Right cardiac atrium (tissue), 5 donors: Measurements from ENCODE around the gene IGFALS. TPM values are rescaled to one million over a fixed set of nuclear protein-coding genes. Genes with fewer than 3 reads are reported as not detected.

Experiments used
- ATAC-seq, 2 donors: fragments of 200-7000 bp; cut with Tn5 transposase; one replicate each; pipeline versions ENCODE4 v1.8.0 to v1.9.1; 2020; ENCODE audit warnings: moderate library complexity in 2 of 2, mild to moderate bottlenecking in 1 of 2
- DNase-seq, 3 donors: peaks; one replicate each; pipeline ENCODE4 v3.0.0-alpha.2; 2020
- H3K27ac ChIP-seq: one replicate; pipeline ENCODE4 v1.5.1; 2013; ENCODE audit warnings: mild to moderate bottlenecking, low read length, control low read depth, moderate library complexity
- H3K27me3 ChIP-seq: one replicate; pipeline ENCODE4 v1.6.1; 2013; ENCODE audit not compliant: control insufficient read depth, insufficient read depth
- H3K4me1 ChIP-seq: one replicate; pipeline ENCODE4 v1.6.1; 2013; ENCODE audit warnings: low read length; ENCODE audit not compliant: control insufficient read depth, insufficient read depth
- H3K4me3 ChIP-seq: one replicate; pipeline ENCODE4 v1.5.1; 2013; ENCODE audit warnings: low read length, control low read depth
- H3K9me3 ChIP-seq: one replicate; pipeline ENCODE4 v1.6.1; 2013; ENCODE audit warnings: low read length; ENCODE audit not compliant: control insufficient read depth
- WGBS: extraction: QIAGEN DNeasy Blood & Tissue Kit; methylation state at CpG from one replicate; pipeline ENCODE4 v1.1.7; 2013; 5-methylcytosine and 5-hydroxymethylcytosine counted together
- intact Hi-C, 4 donors: fragments of 100-400 bp; cut with DNase I; formaldehyde crosslinking; loops; one replicate each; pipeline versions ENCODE4 v1.11.0 to v1.14.0; 2022 to 2023
- polyA plus RNA-seq: library from polyadenylated mRNA; stranded (reverse); fragments of 200-250 nt; gene quantifications from one replicate; pipeline ENCODE4 v1.2.3, GENCODE V29; 2013
- total RNA-seq, 4 donors: library from RNA; stranded (reverse); fragmentation: NEBNext Ultra II Directional; extraction: Animal tissue kit (Norgen Biotek cat#: 25700); gene quantifications; one replicate each; pipeline ENCODE4 v1.2.1, GENCODE V29; 2021
- donor health status: healthy with polysubstance abuse.
- donor health status: DM: no; HTN: yes; CAD: no.
- donor health status: DM: no; HTN: no; CAD: no.
- donor health status: DM: no; HTN: yes; CAD: no; lungs with severe emphysema.
- donor health status: DM: yes; HTN: yes; CAD: no.

The IGFALS gene
- total and polyA plus RNA-seq, 5 donors, result 0.05 TPM; not detected in 4

DNA sequence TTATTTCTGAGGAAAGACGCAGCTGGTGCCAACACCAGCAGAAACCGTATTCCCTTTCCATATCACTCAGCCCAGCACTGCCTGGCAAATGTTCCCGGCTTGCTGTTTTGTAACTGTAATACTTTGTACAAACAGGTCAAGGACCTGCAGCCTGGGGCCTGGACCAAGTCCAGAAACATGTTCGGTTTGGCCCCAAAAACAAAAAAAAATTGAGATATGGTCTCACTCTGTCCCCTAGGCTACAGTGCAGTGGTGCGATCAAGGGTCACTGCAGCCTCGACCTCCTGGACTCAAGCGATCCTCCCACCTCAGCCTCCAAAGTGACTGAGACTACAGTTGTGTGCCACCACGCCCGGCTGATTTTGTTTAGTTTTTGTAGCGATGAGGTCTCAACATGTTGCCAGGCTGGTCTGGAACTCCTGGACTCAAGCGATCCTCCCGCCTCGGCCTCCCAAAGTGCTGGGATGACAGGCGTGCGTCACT, 31.9 kb upstream of the IGFALS start:
- intact Hi-C loops, result no loop called here
- Histone ChIP-seq H3K27me3 (no peaks in the 10 kb centered on the region), H3K4me1 (no peaks in the 10 kb centered on the region), H3K27ac (no peak overlapping the region), H3K4me3 (peak overlapping the region; percentile 71), H3K9me3 (no peaks in the 10 kb centered on the region)
- 71% methylated on average over 15 of the region's 15 CpGs for WGBS
- DNase-seq (peak in 1 of 3 donors; percentile 43), ATAC-seq (no peak)

DNA sequence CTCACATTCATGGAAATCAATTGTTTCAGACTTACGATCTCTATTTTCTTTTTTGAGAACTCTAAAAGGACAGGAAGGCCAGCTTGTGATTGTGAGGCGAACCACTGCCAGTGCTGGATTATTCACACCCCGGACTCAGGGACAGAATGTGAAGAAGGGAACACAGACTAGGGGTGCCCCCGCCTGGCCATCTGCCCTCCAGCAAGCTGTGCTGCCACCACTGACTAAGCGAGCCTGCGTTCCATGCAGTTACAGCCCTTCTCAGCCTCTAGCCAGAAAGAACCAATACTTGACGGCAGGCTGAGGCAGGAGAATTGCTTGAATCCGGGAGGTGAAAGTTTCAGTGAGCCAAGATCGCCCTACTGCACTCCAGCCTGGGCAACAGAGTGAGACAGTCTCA, 30.3 kb upstream of the IGFALS start:
- no peak overlapping the region for H3K27ac ChIP-seq
- H3K27me3 ChIP-seq, result no peaks in the 10 kb centered on the region
- no peaks in the 10 kb centered on the region for H3K4me1 ChIP-seq
- 50% methylated on average over 9 of the region's 9 CpGs for WGBS
- intact Hi-C loops, result no loop called here
- H3K9me3 ChIP-seq, result no peaks in the 10 kb centered on the region
- DNase-seq (peak in 2 of 3 donors; percentile 73 to 77), ATAC-seq (no peak)
- H3K4me3 ChIP-seq, result no peak overlapping the region

GRCh38 chr16:1822801-1823200, 29.3 kb upstream of the IGFALS start:
- ATAC-seq (no peak), DNase-seq (peak in 1 of 3 donors; percentile 33)
- intact Hi-C loops, result no loop called here
- no peaks in the 10 kb centered on the region for H3K4me1 ChIP-seq
- no peaks in the 10 kb centered on the region for H3K27me3 ChIP-seq
- no peak overlapping the region for H3K27ac ChIP-seq
- no peak overlapping the region for H3K4me3 ChIP-seq
- 93% methylated on average over 16 of the region's 16 CpGs for WGBS
- H3K9me3 ChIP-seq, result no peaks in the 10 kb centered on the region

- Histone ChIP-seq H3K4me1 (no peaks in the 10 kb centered on the region), H3K27me3 (no peaks in the 10 kb centered on the region), H3K4me3 (no peak overlapping the region), H3K27ac (no peak overlapping the region), H3K9me3 (no peaks in the 10 kb centered on the region)
- ATAC-seq (no peak), DNase-seq (no peak)
- intact Hi-C loops, result no loop called here
- WGBS, result 95% methylated on average over 24 of the region's 24 CpGs
These were observed 28.5 kb upstream of the IGFALS start for GRCh38 chr16:1821861-1822611.

GRCh38 chr16:1820946-1821290, 27.4 kb upstream of the IGFALS start:
- 88% methylated on average over 12 of the region's 12 CpGs for WGBS
- Histone ChIP-seq H3K27me3 (no peaks in the 10 kb centered on the region), H3K27ac (no peak overlapping the region), H3K4me1 (no peaks in the 10 kb centered on the region), H3K9me3 (no peaks in the 10 kb centered on the region), H3K4me3 (no peak overlapping the region)
- no peak for ATAC-seq
- intact Hi-C loops, result no loop called here
- DNase-seq, result no peak

DNA sequence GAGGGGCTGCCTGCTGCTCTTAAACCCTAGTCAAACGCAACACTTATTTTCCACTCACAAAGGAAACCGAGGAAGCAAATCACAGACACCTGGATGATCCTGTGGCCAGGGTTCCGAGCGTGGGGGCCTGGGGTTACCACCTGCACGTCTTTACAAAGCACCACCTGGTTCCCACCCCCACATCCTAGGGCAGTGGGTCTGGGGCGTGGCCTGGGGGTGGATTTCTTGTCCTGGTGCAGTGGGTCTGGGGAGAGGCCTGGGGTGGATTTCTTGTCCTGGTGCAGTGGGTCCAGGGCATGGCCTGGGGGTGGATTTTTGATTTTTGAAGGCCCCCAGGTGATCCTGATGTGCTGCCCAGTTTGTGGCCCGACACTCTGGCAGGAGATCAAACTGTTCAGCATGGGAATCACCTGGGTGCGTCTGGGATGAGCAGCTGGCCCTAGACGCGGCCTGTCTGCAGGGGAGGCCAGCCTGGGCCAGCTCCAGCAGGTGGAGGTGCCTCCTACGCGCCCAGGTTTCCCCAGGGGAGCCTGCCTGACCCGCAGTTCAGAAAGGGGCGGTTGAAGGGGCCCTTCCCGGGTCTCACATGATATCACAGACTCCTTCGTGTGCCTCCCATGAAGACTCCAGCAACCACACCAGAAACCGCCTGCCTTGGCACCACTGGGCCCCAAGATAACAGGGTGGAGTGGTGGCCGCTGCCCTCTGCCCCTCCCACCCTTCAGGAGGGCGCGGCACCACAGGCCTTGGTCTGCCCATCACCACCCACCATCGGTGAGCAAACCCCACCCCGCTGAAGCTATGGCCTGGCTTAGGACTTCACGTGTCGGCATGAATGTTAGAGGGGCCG, 26.8 kb upstream of the IGFALS start:
- Histone ChIP-seq H3K27ac (no peak overlapping the region), H3K27me3 (no peaks in the 10 kb centered on the region), H3K4me1 (no peaks in the 10 kb centered on the region), H3K4me3 (no peak overlapping the region), H3K9me3 (no peaks in the 10 kb centered on the region)
- intact Hi-C loops, result no loop called here
- 92% methylated on average over 25 of the region's 25 CpGs for WGBS
- DNase-seq (peak in 1 of 3 donors; percentile 44), ATAC-seq (no peak)

DNA sequence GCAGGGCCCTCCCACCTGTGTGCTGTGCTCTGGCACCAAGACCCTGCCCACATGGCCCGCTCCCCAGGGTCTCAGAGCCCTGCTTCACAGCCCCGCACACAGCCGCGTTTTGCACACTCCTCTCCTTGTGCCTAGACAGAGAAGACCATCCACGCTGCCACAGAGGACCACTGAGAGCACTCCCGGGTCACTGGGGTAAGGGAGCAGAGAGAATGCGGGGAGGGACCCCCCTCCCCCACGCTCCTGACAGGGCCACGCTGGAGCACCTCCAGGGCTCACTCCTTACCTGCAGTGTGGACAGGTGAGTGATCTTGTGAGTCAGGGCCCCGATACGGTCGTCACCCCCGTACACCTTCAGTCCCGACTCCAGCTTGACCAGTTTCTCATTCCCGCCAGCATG, 26.1 kb upstream of the IGFALS start:
- ATAC-seq (no peak), DNase-seq (no peak)
- no peak overlapping the region for H3K4me3 ChIP-seq
- intact Hi-C loops, result no loop called here
- H3K27ac ChIP-seq, result no peak overlapping the region
- 94% methylated on average over 15 of the region's 15 CpGs for WGBS
- no peaks in the 10 kb centered on the region for H3K4me1 ChIP-seq
- H3K27me3 ChIP-seq, result no peaks in the 10 kb centered on the region
- no peaks in the 10 kb centered on the region for H3K9me3 ChIP-seq

DNA sequence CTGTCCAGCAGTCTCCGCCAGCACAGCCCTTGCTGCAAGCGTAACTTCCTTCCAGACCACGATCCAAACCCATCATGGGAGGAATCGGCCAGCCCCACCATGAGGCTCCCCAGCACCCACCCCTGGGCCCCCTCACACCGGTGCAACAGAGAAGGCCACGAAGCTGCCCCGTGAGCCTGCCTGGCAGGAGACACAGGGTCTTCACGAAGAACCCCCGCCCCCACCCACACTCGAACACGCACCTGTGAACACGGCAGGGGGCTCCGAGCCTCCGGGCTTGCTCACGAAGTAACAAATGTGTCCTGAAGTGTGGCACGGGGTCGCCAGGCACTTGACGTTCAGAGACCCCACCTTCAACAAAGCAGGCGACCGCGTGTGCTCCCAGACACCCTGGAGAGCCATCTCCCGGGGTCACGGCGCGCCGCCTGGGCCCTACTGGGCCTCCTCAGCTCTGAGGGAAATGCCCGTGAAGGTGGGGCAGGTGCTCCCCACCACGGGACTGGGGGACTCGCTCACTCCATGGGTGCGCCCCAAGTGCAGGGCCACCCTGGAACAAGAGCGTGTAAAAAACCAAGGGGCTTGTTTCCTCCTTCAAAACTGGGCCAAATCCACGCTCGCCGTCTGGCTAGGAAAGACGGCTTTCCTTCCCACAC, 25.5 kb upstream of the IGFALS start:
- intact Hi-C loops, result no loop called here
- H3K4me3 ChIP-seq, result no peak overlapping the region
- H3K4me1 ChIP-seq, result no peaks in the 10 kb centered on the region
- no peak overlapping the region for H3K27ac ChIP-seq
- ATAC-seq, result no peak
- DNase-seq, result peak in 1 of 3 donors; percentile 58
- no peaks in the 10 kb centered on the region for H3K27me3 ChIP-seq
- 95% methylated on average over 35 of the region's 35 CpGs for whole genome bisulfite sequencing
- H3K9me3 ChIP-seq, result no peaks in the 10 kb centered on the region

- Histone ChIP-seq H3K9me3 (no peaks in the 10 kb centered on the region), H3K27me3 (no peaks in the 10 kb centered on the region), H3K27ac (no peak overlapping the region), H3K4me3 (no peak overlapping the region), H3K4me1 (no peaks in the 10 kb centered on the region)
- WGBS, result 95% methylated on average over 27 of the region's 27 CpGs
- DNase-seq (peak in 1 of 3 donors; percentile 49), ATAC-seq (no peak)
- intact Hi-C loops, result no loop called here
These were observed 24.8 kb upstream of the IGFALS start for GRCh38 chr16:1818204-1818872.

DNA sequence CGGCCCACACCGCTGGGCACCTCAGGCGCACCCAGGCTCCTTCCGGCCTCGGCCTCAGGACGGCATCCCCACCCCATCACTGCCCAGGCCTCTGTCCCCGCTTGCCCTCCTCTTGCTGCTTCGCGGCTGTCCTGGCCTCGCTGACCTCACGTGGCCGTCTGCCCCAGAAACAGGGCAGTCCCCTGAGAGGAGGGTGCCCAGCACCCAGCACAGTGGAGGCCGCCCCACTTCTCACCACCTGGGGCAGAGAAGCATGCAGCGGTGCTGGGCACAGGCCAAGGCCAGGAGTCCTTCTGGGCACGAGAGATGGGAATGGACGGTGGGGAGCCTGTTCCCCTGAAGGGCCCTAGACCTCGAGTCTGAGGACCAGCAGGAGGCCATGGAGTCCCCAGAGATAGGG, 24.2 kb upstream of the IGFALS start:
- H3K4me1 ChIP-seq, result no peaks in the 10 kb centered on the region
- H3K9me3 ChIP-seq, result no peaks in the 10 kb centered on the region
- WGBS, result 93% methylated on average over 17 of the region's 17 CpGs
- no peak overlapping the region for H3K4me3 ChIP-seq
- intact Hi-C loops, result no loop called here
- H3K27me3 ChIP-seq, result no peaks in the 10 kb centered on the region
- ATAC-seq (no peak), DNase-seq (no peak)
- no peak overlapping the region for H3K27ac ChIP-seq

GRCh38 chr16:1817276-1817589, 23.7 kb upstream of the IGFALS start:
- no peak overlapping the region for H3K4me3 ChIP-seq
- intact Hi-C loops, result no loop called here
- H3K27me3 ChIP-seq, result no peaks in the 10 kb centered on the region
- ATAC-seq (no peak), DNase-seq (no peak)
- WGBS, result 93% methylated on average over 9 of the region's 9 CpGs
- no peaks in the 10 kb centered on the region for H3K4me1 ChIP-seq
- no peaks in the 10 kb centered on the region for H3K9me3 ChIP-seq
- no peak overlapping the region for H3K27ac ChIP-seq
